Measurements from ENCODE around the gene EVX1.

The EVX1 gene

DNA sequence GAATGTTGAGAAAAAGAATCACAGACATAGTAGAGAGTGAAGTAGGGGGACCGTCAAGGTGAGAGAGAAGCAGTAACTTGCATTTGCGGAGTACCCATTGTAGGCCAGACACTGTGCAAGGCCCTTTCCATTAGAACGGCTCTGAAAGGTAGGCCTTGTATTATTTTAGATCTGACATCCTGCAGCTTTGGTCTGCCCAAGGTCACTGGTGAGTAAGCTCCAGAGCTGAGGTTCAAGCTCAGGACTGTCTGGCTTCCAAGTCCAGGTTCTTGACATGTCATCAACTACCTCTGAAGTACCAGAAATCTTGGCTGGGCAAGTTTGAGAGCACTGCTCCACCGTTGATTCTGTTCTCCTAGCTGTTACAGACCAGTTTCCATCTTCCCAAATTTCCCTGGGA is 13.2 kb upstream of the EVX1 start:
- DNase-seq (ENCODE audit: low read depth in 1 of 2, low spot score in 1 of 2), result no peak

DNA sequence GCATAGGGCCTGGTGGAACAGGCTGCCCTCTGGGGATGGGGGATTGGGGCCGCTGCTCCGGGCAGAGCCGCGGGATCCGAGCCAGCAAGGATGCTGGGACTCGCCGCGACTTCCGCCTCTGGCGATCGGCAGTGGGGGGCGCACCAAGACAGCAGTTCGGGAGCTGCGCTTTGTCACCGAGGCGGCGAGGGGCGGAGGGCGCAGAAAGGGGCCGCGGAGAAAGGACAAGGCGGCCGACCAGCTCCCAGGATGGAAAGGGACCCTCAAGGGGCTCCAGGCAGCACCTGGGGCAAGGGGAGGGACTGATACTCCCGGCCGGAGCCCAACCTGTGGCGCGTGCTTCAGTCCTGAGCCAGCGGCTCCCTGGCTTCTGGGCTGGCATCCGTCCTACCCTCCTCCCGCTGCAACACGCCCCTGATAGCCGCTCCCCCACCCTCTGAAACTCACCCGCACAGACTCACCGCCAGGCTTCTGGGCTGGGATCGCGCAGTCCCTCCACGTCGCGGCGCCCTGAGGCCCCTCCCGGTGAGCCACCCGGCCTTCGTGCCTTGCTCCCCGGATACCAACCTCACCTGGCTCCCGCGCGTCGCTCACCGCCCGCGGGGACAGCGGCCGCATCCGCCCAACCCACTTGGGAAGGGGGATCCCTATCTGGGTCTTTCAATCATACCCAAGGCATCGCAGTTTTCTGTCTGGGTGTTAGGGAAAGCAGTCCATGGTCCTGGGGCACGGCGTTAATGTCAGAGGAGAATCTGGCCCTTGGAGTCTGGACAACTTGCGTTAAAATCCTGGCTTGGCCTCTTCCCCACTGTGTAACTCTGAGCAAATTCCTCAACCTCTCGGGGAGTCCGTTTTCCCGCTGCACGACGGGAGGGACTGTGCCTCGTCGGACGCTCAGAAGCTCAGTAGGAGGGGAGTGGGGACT is 7.0 kb upstream of the EVX1 start:
- DNase-seq (ENCODE audit: low read depth in 1 of 2, low spot score in 1 of 2), result no peak

DNA sequence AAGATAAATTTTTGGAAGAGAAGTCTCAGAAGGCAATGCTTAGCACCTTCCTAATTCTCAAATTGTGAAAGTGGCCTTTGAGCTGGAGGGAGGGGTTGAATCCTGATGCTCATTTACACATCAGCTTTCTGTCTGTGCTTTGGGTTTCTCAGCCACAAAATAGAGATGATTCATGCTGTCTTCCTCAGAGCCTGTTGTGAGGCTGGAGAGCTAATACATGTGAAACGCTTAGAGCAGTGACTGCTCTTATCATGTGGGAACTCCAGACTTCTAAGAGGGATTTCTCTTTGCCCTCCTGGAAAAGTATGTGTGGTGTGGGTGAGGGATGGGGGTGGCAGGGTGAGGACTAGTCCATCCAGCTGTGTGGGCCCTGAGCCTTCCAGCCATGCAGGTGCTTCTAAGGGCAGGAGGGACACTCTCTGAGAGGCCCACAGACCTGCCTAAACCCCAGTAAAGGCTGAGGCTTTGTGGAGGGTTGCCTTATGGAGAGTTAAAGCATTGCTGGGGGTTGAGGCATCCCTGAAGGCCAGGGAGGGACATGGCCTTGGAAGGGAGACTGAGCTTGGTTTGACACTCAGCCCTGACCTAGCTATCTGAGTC is 4.8 kb upstream of the EVX1 start:
- DNase-seq (ENCODE audit: low read depth in 1 of 2, low spot score in 1 of 2), result no peak

DNA sequence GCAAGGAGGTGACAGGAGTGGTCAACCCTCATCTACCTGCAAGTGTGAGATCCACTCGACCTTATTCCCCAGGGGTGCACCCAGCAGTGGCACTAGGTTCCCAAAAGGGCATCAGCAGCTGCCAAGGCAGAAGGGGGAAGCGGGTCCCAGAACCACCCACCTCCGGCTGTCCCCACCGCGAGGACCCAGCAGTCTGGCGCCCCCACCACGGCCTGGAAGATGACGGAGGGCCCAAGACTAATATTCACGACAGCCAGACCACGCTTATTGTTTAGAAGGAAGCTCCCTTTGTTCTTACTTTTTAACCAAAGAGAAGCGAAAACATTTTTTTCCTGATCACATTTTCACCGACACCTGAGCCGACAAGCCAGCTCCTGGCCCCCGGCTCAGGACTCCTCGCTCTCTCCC is 3.6 kb upstream of the EVX1 start:
- no peak for DNase-seq (ENCODE audit: low read depth in 1 of 2, low spot score in 1 of 2)

DNA sequence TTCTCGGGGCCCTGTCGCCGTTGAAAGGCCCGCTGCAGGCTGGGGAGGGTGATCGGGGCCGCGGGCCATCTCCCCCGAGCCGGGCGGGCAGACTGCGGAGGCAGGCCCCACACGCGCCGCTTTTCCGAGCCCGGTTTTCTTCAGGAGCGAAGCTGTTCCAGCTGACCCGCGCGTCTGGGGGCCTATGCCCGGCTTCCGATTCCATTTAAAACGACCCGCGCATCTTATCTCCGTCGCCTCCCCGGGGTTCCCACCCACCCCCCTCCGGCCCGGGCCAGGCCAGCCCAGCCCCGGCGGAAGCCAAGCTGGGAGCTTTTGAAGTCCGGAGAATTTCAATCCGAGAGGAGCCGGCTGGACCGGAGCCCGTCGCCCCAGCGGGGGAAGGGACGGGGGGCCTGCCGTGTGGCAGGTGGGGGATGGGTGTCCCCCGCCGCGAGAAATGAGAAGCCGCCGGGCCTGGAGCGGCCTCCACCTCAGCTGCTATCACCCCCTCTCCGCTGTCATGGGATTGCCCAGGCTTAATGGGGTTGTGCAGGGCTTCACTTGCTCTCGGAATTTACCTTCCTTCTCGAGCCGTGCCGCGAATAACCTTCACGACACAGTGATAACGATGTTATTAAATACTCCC is 3.1 kb upstream of the EVX1 start:
- DNase-seq (ENCODE audit: low read depth in 1 of 2, low spot score in 1 of 2), result no peak

DNA sequence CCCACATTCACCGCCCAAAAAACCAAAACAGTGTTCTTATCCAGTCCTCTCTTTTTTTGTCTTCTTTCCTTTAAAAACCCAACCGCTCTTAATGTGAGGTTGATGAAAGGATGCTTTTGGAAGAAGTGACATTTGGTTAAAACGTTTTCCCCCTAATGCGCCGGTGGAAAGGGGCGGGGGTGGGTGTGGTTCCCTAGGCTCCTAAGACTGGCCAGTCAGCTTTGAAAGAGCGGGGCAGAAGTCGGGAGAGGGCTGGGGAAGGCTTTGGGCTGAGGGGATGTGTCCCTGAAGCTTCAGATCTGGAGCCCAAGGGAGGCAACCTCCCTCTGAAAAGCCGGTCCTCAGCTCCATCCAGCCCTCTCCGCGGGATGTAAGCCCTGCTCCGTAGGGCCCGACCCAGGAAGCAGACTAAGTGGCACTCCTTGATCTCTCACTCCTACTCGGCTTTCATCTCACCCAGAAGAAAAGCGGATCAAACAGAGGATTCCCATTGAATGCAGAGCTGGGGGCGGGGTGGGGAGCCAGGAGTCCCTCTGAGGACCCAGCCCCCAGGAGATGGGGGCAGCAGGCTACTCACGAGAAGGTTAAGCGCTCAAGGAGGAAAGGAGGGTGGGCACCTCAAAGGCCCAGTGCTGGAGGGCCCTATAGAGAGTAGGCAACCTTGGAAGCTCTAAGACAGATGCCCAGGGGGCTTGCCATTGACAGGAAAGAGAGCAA is 2.4 kb upstream of the EVX1 start:
- no peak for DNase-seq (ENCODE audit: low read depth in 1 of 2, low spot score in 1 of 2)

DNA sequence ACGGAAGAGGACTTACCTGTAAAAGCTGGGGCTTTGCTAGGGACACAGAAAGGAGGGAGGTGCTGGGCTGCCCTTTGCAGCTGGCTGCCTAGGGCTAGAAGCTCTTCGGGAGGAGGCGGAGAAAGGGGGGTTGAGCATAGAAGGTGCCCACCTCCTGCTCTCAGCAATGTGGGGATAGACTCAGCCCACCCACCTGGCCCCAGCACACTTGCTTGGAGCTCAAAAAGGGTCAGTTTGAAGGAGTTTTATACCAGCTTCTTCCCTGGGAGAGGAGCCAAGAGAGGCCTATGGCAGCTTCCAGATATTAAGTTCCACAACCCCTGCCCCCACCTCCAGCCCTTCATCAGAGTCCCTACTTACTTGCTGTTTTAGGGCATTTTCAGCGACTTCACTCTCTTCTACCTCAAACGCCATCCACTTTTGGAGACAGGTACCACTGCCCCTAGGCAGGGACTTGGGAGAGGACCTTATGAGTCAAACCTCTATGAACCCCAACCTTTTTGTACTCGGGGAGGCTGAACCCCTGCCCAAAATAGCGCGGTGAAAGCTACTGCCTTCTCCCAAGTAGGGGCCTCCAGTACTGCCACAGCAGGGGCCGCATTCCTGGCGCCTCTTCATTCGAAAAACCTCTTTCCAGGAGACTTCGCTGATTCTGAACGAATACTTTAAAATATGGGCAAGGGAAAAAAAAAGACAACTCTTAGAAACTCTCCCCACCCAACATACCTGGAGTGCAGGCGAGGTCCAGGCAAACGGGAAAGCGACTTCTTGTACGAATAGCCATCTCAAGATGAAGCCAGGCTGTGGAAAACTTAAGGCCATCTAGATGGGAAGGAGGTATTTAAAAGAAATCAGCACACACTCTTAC is 1.2 kb upstream of the EVX1 start:
- no peak for DNase-seq (ENCODE audit: low read depth in 1 of 2, low spot score in 1 of 2)

DNA sequence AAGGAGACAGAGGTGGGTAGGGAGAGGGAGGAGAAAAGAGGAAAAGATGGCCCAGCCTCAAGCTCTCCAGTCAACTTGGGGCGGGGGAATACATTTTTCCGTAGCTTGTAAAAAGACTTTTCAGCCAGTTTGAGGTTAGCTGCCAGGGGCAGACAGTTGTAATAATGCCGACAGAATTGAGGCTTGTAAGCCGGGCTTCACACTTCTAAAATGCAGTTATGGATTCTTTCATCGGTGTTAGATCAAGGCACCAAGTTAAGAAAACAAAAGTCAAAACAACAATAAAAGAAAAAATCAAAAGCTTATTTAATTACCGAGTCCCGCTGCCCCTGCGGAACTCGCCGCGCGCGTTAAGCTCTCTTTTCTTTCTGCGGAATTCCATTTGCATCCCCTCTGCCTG is 448 bp upstream of the EVX1 start:
- no peak for DNase-seq (ENCODE audit: low read depth in 1 of 2, low spot score in 1 of 2)

DNA sequence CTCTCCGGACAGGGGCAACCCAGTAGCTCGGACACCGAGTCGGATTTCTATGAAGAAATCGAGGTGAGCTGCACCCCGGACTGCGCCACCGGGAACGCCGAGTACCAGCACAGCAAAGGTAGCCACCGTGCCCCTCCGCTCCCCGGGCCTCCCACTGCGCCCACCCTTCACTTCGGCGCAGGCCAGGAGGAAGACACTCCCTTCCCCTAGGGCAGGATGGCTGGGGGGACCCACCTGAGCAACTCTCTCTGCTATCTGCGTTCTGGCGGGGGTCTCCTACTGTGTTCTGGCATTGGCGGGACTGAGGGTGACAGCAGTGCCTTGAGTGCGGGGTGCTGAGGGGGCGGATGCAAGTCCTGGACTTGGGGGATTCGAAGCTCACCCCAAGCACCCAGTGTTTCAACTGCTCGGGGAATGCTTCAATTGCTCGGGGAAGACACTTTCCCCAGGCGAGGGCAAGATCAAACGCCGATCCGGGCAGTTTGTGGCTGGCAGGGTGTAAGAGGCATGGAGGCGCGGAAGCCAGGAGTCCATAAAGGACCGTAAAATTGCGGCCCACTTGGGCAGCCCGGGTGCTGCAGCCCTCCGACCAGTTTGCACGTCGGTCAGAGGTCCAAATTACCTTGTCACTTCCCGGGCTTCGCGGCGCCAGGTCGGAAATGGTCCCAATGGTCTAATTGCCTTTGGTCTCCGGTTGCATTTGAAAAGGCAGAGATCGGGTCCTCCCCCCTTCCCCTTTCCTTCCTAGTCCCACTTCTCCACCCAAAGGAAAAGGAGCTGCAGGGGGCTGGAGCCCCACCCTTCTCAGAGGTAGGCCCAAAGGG is 950 bp downstream of the EVX1 start:
- no peak for DNase-seq (ENCODE audit: low read depth in 1 of 2, low spot score in 1 of 2)

DNA sequence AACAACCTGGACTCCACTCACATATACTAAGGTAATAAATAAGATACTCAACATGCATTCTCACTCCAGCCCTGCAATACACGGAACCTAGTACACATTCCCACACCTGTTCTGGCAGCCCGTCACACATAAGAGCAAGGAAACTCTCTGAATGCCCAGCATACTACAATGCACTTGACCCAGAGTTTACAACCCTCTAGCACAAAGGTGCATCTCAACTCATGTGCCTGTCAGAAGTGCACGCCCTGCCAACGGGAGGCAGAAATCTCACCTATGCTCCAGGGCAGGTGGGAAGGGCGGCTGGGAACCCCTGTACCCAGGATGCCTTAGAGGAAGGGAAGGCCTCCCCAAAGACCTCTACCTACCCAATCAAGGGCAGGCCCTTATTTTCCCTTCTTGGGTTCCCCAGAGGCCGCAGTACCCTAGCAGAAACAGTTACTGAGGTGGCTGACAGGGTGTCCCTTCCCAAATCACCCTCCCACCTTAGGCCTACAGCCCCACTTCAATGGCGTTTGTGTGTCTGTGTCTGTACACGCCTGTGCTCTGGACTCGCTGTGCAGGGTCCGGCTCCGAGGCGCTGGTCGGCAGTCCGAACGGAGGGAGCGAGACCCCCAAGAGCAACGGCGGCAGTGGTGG is 2.0 kb downstream of the EVX1 start:
- DNase-seq (ENCODE audit: low read depth in 1 of 2, low spot score in 1 of 2), result no peak

DNA sequence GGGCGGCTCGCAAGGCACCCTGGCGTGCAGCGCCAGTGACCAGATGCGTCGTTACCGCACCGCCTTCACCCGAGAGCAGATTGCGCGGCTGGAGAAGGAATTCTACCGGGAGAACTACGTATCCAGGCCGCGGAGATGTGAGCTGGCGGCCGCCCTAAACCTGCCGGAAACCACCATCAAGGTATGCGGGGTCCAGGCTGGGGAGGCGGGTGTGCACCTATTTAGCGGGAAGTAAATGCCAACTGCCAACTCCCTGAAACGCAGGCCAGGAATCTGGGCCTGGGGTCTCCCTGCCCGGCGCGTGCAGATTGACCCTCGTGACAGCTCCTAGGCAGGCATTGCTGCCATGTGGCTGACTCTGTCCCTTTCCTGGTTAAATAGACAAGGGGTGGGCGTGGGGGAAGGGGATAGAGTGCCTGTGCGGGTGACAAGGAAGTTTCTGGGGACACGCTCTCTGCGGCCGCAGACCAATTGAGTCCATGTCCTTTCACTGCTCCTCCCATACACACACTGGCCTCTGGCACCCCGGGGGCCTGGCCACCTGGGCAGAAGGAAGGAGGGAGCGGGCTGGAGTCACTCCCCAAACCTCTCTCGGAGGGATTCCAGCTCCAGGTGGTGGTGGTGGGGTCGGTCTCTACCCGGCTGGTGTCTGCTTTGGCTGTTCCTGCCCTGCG is 2.7 kb downstream of the EVX1 start:
- no peak for DNase-seq (ENCODE audit: low read depth in 1 of 2, low spot score in 1 of 2)

DNA sequence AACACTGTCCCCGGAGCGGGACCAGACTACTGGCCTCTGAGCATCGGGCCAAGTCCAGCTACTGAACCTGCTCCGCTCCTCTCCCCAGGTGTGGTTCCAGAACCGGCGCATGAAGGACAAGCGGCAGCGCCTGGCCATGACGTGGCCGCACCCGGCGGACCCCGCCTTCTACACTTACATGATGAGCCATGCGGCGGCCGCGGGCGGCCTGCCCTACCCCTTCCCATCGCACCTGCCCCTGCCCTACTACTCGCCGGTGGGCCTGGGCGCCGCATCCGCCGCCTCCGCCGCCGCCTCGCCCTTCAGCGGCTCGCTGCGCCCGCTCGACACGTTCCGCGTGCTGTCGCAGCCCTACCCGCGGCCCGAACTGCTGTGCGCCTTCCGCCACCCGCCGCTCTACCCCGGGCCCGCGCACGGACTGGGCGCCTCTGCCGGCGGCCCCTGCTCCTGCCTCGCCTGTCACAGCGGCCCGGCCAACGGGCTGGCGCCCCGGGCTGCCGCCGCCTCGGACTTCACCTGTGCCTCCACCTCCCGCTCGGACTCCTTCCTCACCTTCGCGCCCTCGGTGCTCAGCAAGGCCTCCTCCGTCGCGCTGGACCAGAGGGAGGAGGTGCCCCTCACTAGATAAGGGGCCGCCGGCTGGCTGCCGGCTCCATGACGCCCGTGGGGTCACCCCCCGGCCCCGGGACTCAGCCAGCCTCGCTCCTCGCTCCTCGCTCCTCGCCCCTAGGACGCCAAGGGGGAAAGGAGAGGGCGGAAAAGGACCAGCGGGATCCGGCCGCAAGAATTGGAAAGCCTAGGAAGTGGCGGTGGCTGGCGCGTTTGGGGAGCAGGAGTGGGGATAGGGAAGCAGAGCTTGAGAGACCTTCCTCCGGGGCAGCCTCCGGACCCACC is 3.4 kb downstream of the EVX1 start:
- no peak for DNase-seq (ENCODE audit: low read depth in 1 of 2, low spot score in 1 of 2)

DNA sequence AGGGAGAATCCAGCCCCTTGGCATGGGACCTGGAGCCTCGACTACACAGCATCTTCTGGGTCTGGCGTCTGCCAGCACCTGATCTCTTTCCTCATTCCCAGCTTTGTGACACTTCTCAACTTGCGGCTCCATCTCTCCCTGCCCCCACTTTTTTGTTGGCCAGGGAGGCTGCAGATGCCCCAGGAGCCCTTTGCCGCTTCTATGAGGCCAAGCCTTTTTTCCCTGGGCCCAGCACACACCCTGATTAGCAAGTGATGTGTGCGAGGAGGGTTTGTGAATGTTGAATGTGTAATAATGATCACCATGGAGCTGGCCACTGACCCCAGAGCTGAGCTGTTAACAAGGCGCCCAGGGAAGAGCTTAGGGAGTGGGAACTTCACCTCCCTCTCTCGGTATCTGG is 4.4 kb downstream of the EVX1 start:
- DNase-seq (ENCODE audit: low read depth in 1 of 2, low spot score in 1 of 2), result no peak

DNA sequence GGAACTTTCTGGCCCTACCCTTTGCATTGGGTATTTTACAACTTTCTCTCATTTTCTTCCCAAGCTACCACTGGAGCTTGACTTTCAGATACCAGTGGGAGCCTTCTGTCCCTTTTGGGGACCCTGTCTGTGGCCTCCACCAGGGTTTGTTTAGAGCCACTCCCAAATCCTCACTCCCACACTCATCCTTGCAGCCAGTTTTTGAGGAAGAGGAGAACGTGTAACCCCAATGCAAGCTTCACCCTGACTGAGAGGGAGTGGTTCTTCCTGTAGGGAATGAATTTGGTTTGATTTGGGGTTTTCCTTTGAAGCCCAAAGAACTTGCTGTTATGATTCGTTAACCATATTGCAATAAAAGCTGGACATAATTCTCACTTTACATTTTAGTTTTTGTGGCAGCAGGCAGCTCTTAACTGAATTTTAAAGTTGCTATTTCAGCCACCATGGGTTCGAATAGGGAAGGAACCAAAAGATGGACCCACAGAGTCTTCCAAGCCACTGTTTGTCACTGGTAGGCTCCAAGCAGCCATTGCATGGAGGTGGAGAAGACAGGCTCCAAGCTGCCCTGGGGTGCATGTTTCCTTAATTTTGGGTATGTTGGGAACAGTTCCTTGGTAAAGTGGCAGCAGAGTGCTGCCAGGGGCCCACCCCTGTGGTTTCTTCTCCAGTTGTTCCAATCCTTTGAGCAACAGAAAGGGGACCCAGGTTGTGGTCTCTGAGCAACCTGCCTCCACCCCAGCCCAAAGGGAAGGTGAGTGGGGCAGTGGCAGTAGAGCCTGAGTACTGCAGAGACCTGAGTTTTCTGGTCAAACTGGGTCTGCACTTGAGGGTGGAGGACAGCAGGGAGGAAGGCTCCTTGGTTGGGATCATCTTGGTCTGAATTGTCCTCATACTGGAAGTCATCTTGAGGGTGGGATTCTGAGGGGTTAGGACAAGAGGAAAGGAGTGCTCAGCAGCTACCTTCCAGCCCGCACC is 5.1 kb downstream of the EVX1 start:
- DNase-seq (ENCODE audit: low read depth in 1 of 2, low spot score in 1 of 2), result no peak

DNA sequence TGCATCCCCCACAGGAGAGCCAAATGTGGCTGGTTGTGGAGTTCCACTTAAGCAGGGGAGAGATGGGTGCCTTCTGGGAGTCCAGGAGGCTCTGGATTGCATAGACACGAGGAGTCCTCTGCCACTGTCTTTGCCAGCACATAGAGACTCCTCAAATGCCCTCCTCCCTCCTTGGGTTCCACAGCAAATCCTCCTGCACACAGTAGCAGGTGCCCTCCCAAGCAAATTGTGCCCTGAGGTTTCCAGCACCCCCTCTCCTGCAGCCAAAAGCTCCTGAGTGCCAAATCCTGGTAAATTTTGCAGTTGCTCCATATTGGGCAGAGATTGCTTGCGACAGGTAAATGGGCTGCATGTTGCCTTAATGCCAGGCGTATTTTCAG is 5.8 kb downstream of the EVX1 start:
- DNase-seq (ENCODE audit: low read depth in 1 of 2, low spot score in 1 of 2), result no peak

DNA sequence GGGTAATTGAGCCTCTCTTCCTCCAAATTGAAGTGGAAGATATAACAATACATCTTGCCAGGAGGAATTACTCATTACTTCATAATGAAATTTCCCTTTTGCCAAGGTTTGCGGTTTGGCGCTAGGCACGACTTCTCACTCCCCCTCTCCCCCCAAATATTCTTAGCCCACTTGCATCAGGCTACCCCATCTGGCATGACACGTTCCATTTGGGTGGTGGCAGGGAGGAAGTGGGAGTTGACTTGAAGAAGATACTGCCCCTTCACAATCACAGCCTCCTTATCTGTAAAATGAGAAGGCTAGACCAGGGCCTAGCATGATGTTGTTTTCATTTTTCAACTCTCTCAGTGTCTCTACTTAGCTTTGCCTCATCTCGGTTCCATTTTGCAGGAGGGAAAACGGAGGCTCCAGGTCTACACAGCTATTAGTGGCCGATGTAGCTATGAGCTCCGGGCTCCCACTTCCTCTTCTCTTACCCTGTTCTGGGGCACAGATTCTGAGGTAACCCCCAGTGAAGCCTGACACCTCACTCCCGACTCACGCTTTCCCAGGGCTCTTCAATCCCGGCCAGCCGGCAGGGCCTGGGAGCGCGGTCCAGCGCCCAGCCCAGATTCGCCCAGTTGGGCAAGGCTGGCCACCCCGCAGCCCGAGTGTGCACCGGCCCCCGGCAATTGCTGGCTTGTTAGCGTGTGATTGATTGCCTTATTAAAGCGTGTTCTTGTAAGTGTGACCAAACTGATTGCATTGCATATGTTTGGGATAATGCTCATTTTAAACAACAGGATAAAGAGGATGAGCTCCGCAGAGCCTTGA is 6.5 kb downstream of the EVX1 start:
- no peak for DNase-seq (ENCODE audit: low read depth in 1 of 2, low spot score in 1 of 2)

Data from stimulated activated CD4-positive, alpha-beta T cell treated with anti-CD3 and anti-CD28 coated beads, Interleukin-15, amount 100 ng/mL, for 1 hour (primary cell).